ENCODE results near the gene KRT13. TPM values are rescaled to one million over a fixed set of nuclear protein-coding genes. Genes with fewer than 3 reads are reported as not detected.
"Not testable (repeated sequence)": the region's sequence is repeated elsewhere in the genome, so short reads cannot be mapped to it uniquely, and the experiment has no call there.

The KRT13 gene
- 2.9 TPM for total RNA-seq

DNA sequence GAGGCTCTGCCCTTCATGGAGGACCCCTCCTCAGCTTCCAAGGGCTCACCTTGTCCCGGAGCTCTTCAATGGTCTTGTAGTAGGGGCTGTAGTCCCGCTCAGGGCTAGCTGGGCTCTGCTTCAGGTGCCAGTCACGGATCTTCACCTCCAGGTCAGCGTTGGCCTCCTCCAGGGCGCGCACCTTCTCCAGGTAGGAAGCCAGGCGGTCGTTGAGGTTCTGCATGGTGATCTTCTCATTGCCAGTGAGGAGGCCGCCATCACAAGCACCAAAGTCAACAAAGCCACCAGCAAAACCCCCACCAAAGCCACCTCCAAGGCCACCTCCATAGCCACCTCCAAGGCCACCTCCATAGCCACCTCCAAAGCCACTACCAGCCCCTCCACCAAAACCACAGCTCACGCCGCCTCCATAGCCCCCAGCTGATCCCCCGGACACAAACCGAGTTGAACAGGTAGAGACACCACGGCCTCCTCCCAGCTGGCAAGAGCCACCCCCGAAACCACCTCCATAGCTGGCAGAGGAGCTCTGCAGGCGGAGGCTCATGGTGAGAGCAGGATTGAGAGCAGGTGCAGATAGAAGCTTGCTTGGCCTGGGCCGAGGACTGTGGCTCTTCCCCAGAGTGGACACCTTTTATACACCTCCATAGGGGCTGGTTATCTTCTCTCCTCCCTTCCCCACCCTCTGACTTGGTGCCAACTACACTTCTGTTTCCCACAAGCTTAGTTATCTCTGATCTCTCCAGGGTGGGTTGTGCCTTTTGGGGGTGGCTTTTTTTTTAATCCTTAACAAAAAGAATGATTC, at the start of gene KRT13:
Gene KRT13, minus strand, starts transcription at position 606 of the 802 bp plus-strand sequence. Its CDS starts 62 bp downstream, at position 544.
- no peak for DNase-seq

DNA sequence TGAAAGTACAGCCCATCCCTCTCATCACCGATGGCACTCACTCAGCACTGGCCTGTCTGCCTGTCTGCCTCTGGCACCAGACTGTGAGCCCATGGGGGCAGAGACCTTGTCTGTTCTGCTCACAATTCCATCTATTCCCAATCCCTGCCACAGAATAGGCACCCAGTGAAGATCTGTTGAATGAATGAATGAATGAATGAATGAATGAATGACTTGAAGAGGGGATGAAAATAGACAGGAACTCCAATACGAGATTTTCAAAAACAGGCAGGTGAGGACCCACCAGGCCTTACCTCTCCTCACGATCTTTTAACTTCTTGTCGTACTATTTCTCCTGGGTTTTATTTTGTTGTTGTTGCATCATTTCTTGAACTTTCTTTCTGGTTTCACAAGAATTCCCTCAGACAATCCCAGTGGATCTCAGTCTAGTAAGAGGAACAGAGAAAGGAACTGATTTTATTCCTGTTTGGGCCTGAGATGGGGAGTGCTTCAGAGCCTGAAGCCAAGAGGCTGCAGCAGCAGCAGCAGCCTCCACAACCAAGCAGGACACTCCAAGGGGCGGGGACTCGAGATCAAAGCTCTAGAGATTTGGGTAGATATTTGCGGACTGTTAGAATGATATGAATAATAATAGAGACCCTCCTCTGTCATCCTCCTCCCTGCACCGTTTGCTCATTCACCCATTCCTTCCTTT, 48.7 kb upstream of the KRT13 start:
- no peak for DNase-seq

DNA sequence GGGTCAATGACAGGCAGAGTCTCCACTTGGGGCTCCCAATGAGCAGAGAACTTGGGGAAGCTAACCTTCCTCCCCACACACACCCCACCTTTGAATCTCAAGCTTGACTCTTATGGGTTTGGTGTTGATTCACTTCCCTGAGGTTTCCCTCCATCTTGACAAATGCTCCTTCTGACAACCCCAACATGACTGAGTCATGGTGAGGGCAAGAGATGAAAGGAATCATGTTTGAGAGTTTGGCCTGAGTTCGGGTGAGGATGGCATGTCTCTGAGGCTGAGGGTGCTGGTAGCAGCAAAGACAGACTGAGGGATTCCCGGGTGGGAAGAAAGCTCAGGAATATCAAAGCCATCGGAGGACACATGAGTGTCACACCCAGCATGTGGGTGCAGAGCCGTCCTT, 47.8 kb upstream of the KRT13 start:
- no peak for DNase-seq

DNA sequence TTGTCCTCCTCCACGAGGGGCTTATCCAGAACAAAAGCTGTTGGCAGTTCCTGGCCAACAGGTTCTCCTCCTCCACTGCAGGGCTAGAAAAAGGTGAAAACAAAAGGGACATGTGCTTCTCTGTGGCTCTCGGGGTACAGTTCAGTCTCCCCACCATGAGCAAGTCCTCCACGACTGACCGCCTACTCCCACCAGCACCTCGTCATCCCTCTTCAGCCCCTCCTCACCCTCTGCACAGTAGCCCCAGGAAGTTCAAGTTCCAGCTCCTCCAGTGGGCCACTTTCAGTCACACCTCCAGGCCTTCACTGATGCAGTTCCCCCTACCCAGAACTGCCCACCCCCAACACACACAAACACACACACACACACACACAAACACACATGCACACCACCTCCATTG, 47.0 kb upstream of the KRT13 start:
- no peak for DNase-seq

DNA sequence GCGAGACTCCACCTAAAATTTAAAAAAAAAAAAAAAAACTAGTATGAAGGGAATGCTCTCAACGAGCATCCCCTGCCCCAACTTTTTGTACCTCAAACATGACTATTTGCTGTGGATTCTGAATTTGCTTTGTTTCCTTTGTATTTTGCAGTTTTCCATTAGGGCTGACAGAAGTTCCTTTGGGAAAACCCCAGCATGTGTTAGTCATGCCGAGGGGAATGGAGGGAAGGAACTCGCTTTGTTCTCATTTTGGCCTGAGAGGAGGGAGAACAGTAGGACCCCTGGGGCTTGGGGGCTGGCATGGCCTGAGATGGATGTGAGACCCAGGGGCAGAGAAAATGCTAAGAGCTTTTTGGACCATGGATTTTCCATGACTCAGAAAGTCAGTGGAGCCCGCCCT, 46.0 kb upstream of the KRT13 start:
- DNase-seq = no peak

DNA sequence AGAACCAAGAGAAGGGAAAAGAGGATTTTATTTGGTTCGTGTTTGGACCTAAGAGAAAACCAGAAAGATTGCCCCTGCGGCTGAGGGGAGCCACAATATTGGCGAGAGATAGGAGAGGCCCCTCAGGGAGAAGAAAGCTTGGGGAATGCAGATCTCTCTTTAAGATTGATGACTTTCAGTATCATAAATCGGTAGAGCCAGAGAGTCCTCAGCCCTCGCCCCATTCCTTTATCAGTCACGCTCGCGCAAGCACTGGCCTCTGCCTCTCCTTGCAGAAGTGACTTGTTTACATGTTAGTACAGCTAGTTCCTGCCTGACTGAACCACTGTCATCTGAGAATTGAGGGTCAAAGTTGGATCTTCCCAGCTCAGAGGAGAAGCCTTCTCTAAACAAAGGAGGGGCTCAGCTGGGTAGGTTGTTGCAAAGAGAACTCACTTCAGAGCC, 44.2 kb upstream of the KRT13 start:
- DNase-seq = no peak

DNA sequence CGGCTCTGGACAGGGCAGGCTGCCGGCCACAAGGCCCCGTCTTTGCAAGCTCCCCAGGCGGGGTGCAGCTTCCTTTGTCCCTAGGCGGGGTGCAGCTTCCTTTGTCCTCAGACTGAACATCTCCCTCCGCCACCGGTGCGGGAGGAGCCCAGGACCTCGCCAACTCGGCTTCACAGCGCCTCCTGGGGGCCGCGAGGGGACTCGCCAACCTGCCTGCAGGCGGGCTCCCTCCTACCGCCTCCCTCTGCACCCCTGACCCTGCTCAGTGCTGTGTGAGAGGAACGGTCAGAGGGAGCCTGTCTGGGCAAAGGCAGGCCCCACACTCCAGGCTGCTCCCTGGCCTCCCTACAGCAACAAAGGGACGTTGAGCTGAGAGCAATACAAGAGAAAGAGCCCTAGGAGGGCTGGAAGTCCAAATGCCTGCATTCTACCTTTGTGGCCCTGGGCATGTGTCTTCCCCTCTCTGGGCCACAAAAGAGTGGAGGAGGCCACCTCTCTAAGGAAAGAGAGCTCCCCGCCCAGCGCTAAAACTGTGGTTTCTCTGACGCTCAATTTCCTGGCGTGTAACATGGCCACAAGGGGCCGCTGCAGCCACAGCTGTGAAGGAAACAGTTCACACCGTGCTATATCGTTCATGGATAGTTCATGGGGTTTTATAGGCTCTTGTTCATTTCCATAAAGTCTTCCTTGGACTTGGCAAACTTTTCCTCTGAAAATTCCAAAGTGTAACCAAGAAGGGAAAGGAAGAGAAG, 43.6 kb upstream of the KRT13 start:
- DNase-seq = peak; percentile 78

DNA sequence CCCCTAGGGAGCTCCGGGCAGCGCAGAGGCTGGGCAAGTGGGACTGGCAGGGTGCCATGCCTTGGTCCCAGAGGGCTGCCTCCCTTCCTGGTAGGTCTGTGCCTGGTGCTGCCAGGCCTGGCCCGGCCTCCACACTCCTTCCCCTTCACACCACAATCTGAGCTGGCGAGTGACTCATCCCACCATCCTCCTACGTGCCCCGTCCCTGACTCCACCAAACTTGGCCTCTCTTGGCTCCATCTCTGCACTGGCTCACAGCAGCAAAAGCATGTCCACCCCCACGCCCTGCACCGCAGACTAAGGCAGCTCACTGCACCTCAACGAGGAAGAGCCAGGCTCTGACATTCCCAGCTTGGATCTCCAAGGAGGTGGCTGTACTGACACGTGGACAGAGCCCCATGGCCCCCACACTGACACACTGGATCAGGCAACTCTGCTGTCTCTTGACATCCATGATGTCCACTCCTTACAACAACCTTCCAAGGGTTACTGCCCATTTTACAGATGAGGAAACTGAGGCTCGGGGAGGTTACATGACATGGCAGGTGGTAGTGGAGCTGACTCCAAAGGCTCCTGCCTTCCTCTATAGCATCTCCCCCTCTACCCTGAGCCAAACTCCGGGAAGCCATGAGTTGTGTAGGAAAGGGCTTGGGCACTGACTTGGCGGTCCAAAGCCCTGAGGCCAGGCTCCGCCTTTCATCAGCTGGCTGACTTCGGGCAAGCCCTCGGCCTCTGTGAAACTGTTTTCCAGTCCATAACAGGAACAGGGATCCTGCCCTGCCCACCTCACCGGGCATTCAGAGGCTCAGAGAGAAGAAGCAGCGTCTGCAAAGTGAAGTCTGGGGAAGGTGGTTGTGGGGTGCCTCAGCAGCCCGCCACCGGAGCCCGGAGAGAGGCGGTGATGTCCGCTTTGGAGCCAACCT, 42.8 kb upstream of the KRT13 start:
- no peak for DNase-seq

DNA sequence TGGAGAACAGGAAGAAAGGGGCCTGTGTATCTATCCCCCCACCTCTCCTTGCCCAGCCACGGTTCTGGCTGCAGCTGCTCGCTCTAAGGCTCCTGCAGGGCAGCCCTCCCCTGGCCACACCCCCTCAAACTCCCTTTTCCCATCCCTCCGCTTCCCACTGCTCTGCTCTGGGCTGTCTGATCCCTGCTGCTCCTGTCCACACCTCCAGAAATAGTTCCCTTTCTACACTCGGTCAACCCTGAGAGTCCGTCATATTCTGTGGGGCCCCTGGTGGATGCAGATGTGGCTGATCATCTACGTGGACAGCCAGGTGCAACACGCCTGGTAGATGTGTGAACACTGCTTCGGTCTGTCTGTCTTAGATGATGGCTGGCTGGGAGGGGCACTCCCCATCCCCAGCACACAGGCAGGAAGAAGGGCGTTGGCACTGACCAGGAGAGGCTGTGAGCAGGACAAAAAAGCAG, 42.0 kb upstream of the KRT13 start:
- DNase-seq = no peak

DNA sequence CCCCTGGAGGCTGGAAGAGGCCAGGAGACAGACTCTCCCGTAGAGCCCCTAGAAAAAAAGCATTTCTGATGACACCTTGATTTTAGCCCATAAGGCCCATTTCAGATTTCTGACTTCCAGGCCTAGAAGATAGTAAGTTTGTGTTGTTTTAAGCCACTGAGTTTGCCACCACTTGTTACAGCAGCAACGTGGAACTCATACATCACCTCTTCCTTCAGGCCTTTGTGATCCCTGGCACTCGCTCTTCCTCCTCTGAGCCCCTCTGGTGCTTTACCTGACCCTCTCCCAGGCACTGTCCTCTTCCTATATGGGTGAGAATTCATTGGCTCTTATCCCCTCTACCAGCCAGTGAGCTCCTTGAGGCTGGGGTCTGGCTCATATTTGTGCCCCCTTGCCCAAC, 41.4 kb upstream of the KRT13 start:
- DNase-seq = no peak

DNA sequence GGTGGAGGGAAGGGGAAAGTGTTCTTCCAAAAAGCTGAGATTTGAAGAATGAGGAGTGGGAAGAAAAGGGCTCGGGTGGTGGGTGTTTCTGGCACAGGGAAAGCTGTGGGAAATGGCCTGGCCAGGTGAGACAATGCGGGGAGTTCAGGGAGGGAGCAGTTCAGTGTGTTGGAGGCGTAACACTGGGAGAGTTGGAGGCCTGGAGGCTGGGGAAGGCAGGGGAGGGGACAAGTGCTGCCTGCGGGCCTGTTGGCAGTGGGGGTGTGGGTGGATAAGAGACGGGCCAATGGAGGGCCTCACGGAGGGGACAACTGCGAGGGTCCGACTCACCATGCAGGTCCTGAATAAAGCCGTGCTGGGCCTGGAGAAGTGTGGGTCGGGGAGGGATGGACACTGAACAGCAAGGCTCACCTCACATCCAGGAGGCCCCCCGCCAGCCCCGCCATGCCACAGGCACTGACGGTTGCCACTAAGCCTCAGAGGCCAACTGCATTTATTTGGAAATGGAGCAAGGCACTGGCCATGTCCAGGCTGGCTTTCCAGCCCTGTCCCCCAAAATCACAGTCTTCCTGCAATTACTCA, 40.5 kb upstream of the KRT13 start:
- no peak for DNase-seq

DNA sequence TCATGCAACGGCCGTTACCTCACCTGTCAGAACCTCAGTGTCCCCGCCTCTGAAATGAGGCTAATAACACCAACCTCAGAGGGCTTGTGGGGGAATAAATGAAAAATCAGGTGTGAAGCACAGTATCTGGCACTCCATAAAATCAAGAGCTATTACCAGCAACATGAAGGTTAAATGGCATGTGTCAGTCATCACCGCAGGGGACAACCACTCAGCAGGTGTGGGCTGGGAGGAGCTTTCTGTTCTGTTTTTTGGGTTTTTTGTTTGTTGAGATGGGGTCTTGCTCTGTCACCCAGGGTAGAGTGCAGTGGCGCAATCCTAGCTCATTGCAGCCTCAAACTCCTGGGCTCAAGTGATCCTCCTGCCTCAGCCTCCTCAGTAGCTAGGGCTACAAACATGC, 39.5 kb upstream of the KRT13 start:
- DNase-seq = no peak

DNA sequence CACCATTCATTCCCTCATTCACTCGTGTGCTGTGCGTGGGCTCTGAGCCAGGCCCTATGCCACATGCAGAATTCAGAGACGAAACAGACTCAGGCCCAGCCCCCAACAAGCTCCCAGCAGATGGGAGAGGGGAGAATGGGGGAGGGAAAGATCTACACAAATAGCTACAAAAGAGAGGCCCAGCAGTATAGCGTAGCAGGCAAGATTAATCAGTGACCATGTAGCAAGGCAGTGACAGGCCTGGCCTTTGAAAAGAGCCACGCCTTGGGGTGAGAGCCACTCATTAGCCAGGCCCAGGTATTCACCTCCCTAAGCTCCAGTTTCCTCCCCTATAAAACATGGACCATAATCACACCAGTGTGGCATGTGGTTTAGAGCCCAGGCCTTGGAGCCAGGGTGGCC, 39.1 kb upstream of the KRT13 start:
- DNase-seq = no peak

DNA sequence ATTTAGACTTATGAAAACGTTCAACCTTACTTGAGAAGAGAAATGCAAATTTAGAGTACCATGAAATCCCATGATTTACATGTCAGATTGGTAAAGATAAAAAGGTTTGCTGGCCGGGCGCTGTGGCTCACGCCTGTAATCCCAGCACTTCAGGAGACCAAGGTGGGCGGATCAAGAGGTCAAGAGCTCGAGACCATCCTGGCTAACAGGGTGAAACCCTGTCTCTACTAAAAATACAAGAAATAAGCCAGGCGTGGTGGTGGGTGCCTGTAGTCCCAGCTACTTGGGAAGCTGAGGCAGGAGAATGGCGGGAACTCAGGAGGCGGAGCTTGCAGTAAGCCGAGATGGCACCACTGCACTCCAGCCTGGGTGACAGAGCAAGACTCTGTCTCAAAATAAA, 37.4 kb upstream of the KRT13 start:
- DNase-seq = not testable (repeated sequence)

DNA sequence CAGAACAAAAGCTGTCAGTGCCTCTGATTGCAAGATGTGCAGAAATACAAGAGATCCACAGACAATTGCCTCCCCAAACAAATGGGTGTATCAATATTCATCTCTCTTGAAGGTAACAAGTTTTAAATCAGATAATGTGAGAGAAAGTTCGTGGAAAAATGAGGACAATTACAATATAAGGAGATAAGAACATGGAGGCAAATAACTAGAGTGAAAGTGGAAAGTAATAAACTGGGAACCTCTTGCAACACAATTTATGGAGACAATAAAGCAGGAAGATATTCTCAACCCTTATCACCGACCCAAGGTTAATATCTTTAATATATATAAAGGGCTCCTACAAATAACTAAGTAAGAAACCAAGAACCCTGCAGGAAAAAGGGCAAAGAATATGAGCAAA, 36.9 kb upstream of the KRT13 start:
- DNase-seq = no peak

DNA sequence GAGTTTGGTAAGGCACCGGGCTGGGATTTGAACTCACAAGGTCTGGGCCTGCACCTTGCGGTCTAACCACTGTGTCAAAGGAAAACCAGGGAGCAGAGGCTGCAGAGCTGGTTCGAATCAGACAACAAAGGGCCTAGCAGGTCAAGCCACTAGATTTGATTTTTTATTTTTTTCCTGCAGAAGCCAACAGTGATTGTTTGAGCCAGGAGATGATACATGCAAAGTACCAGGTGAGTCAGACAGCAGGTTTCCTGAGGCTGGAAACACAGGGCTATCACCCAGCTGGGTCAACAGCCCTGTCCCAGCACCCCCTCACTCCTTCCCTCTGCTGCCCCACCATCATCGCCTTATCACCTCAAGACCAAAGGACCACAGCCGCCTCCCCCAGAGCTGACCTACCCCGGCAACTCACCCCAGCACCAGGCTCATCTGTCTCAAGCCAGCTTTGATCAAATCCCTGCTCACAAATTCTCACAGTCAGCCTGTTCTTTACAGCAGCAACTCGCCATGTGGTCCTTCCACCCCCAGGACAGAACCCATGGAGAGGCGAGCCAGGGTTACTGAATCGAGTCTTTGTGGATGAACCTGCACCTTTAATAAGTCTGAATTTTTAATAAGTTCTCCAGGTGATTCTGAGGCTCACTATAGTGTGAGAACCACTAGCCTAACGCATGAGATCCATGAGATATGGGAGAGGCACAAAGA, 35.7 kb upstream of the KRT13 start:
- DNase-seq = no peak

DNA sequence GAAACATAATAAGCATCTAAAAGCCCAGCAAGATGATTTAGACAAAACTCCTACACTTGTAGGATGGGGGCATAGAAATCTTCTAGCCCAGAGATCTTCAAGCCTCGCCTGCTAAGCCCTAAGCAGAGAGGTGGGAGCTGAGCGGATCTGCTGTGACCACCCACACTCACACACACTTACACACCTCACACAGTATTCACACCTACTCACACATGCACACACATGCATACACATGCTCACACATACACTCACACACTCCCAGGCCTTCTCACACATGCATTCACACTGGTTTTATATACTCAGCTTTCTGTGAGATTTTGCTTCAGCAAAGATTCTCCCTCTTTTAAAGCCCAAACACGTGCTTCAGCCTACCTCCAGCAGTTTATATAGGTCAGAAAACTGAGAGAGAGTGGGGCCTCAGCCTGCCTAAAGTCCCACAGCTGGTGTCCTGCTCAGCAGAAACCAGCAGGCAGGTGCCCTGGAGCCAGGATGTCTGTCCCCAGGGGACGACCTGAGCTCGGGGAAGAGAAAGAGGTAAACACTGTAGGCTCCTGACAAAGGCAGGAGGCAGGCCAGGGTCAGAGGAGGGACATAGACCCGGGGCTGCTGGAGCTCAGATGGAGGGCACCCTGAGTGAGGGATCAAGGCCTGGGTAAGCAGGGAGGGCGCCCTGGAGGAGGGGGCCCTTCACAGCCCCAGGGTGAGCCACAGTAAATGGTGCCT, 34.7 kb upstream of the KRT13 start:
- no peak for DNase-seq

DNA sequence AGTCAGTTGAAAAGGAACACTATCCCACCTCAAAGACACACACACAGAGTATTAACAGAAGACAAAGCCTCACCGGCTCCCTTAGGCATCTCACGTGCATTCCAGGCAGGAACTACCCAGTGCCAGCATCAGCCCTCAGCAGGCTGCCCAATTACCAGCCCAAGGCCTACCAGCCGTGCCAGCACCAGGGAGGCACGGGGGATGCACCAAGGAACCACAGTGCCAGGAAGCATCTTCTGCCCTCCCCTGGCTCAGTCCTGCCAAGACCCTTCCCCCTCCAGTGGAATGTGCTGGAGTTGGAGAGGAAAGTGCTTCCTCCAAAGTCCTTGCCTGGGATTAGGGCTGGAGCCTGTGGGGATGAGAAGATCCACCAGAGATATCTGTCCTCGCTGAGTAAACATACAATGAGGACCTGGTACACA, 33.7 kb upstream of the KRT13 start:
- no peak for DNase-seq

DNA sequence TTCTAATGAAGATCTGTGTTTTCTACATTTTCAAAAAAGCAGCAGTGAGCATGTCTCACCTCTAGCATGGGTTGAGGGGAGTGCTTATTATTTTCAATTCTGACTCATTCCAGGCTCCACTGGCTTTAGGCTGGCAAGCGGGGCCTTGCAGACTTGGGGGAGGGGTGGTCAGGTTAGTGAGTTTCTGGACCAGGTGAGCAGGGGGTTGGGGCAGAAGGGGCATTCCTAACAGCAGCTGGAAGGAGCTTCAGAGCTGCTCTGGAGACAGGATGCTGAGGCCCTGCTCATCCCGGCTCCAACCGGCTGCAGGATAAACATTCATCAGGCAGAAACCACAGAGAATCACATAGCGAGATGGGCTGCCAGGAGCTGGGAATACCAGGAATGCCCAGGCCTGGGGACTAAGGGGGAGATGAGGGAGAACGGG, 33.2 kb upstream of the KRT13 start:
- no peak for DNase-seq

DNA sequence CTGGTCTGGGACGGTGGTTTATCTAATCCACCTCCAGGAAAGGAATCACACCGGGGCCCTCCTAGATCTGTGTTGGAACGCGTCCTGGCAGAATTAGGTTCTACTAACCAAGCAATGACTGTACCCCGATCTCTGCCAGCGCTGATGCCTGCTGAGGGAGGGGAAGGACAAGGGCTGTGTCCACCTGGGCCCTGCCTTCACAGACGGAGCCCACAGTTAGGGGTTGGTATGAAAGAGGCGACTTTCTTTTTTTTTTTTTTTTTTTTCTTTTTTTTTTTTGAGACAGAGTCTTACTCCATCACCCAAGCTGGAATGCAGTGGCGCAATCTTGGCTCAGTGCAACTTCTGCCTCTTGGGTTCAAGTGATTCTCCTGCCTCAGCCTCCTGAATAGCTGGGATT, 32.6 kb upstream of the KRT13 start:
- no peak for DNase-seq

All from skin of body (tissue), 2 donors.